Stimulated activated CD4-positive, alpha-beta T cell treated with anti-CD3 and anti-CD28 coated beads, Interleukin-2, amount 100 ng/mL, for 4 hours (primary cell): ENCODE results near the gene C1QTNF12.
A peak's percentile ranks its signal among the peaks of the same experiment; 100 is the strongest.

ENCODE experiments used
- DNase-seq: peaks from one replicate; pipeline ENCODE4 v3.0.0-alpha.2; 2020; ENCODE audit warnings: low read depth

C1QTNF12 gene

GRCh38 chr1:1228596-1229321 is 17.8 kb downstream of the C1QTNF12 start:
- no peak for DNase-seq

- no peak for DNase-seq
These were observed 18.3 kb downstream of the C1QTNF12 start for GRCh38 chr1:1228187-1228586.

- no peak for DNase-seq
These were observed 19.1 kb downstream of the C1QTNF12 start for GRCh38 chr1:1227386-1227785.

- DNase-seq = no peak
These were observed 19.8 kb downstream of the C1QTNF12 start for GRCh38 chr1:1226566-1227362.

GRCh38 chr1:1225913-1226312 is 20.6 kb downstream of the C1QTNF12 start:
- DNase-seq = no peak

- DNase-seq = no peak
These were observed 21.2 kb downstream of the C1QTNF12 start for GRCh38 chr1:1225238-1225845.

- DNase-seq = no peak
These were observed 22.6 kb downstream of the C1QTNF12 start for GRCh38 chr1:1223891-1224290.

GRCh38 chr1:1223321-1223720 is 23.2 kb downstream of the C1QTNF12 start:
- no peak for DNase-seq

GRCh38 chr1:1222575-1223225 is 23.8 kb downstream of the C1QTNF12 start:
- DNase-seq = no peak

GRCh38 chr1:1221887-1222574 is 24.5 kb downstream of the C1QTNF12 start:
- DNase-seq = no peak

GRCh38 chr1:1220197-1220596 is 26.3 kb downstream of the C1QTNF12 start:
- no peak for DNase-seq

- DNase-seq = peak; percentile 45
These were observed 27.2 kb downstream of the C1QTNF12 start for GRCh38 chr1:1219341-1219740.

- DNase-seq = no peak
These were observed 27.9 kb downstream of the C1QTNF12 start for GRCh38 chr1:1218524-1219200.

GRCh38 chr1:1217621-1218523 is 28.6 kb downstream of the C1QTNF12 start:
- no peak for DNase-seq

- DNase-seq = no peak
These were observed 29.5 kb downstream of the C1QTNF12 start for GRCh38 chr1:1216770-1217620.

GRCh38 chr1:1215881-1216605 is 30.5 kb downstream of the C1QTNF12 start:
- DNase-seq = no peak

GRCh38 chr1:1215080-1215676 is 31.3 kb downstream of the C1QTNF12 start:
- DNase-seq = no peak
